ENCODE data around the gene DNAJC10.

DNA sequence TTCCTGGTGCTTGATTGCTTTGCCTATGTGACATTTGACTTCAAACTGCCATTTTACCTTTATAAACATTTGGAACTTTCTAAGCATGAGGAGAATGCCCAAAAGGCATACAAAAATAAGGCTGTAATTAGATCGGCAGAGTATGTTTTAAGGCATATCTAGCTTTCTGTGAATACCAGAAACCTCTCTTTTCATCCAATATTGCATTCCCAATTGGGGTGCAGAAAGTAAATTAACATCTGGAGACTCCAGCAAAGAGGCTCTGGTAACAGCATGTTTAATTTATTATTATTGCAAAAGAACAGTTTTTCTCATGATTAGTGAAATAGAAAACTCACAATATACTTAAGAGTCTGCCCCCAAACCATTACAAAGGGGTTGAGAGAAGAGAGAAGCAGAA lies 118.2 kb downstream of the DNAJC10 start:
- no peak for TF ChIP-seq EZH2 (optimal IDR thresholded peaks at IDR 0.05; ENCODE audit: low read depth, low read length)
- TF ChIP-seq, protein P1, sequence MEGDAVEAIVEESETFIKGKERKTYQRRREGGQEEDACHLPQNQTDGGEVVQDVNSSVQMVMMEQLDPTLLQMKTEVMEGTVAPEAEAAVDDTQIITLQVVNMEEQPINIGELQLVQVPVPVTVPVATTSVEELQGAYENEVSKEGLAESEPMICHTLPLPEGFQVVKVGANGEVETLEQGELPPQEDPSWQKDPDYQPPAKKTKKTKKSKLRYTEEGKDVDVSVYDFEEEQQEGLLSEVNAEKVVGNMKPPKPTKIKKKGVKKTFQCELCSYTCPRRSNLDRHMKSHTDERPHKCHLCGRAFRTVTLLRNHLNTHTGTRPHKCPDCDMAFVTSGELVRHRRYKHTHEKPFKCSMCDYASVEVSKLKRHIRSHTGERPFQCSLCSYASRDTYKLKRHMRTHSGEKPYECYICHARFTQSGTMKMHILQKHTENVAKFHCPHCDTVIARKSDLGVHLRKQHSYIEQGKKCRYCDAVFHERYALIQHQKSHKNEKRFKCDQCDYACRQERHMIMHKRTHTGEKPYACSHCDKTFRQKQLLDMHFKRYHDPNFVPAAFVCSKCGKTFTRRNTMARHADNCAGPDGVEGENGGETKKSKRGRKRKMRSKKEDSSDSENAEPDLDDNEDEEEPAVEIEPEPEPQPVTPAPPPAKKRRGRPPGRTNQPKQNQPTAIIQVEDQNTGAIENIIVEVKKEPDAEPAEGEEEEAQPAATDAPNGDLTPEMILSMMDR (IDR thresholded peaks at IDR 0.05; ENCODE audit: low read length): no peak
